Measurements from ENCODE around the gene CANX. TPM values are rescaled to one million over a fixed set of nuclear protein-coding genes. Genes with fewer than 3 reads are reported as not detected.

The CANX gene
- total and polyA plus RNA-seq, 9 of the 15 experiments (the other 6 are each of a cell fraction or from before 2014, with no cell fraction given), result 155 to 893 (median 589) TPM

GRCh38 chr5:179697993-179698934 is 503 bp upstream of the CANX start (continued):
- peak; percentile 86; the same call in 1 of the 2 replicates for TF ChIP-seq E2F1 (CRISPR knock-in tag; IDR thresholded peaks at IDR 0.05)
- no peak for TF ChIP-seq ZFPM2 (CRISPR knock-in tag; IDR thresholded peaks at IDR 0.05)
- TF ChIP-seq ZNF174 (CRISPR knock-in tag; IDR thresholded peaks at IDR 0.05), result no peak
- no peak for TF ChIP-seq MTA2 (IDR thresholded peaks at IDR 0.05; ENCODE audit: low read depth)
- no peak for TF ChIP-seq ZNF507 (tag; conservative IDR thresholded peaks at IDR 0.05)
- TF ChIP-seq PKNOX1 (IDR thresholded peaks at IDR 0.05), result peak; percentile 100
- peak; percentile 36 for TF ChIP-seq HDAC3 (IDR thresholded peaks at IDR 0.05; ENCODE audit: borderline replicate concordance, partially characterized antibody)
- TF ChIP-seq MEF2D (tag; conservative IDR thresholded peaks at IDR 0.05; ENCODE audit: low read depth), result no peak
- TF ChIP-seq POLR2H (tag; IDR thresholded peaks at IDR 0.05; ENCODE audit: low read depth), result peak; percentile 88
- TF ChIP-seq PML (IDR thresholded peaks at IDR 0.05; ENCODE audit: low read length), result peak; percentile 59; the same call in 1 of the 2 replicates
- no peak for TF ChIP-seq DDX20 (tag; IDR thresholded peaks at IDR 0.05; ENCODE audit: low read depth)
- no peak for TF ChIP-seq BRF2 (IDR thresholded peaks at IDR 0.05; ENCODE audit: borderline replicate concordance, insufficient read depth, insufficient read length)
- TF ChIP-seq DEAF1 (CRISPR knock-in tag; IDR thresholded peaks at IDR 0.05), result 0 out of 2 replicates have a peak, but pooled peaks have one; percentile 17
- TF ChIP-seq LEF1 (IDR thresholded peaks at IDR 0.05), result 0 out of 2 replicates have a peak, but pooled peaks have one; percentile 31
- TF ChIP-seq CHD2 (IDR thresholded peaks at IDR 0.05; ENCODE audit: low read depth, low read length), result peak; percentile 86
- no peak for TF ChIP-seq TEAD1 (CRISPR knock-in tag; IDR thresholded peaks at IDR 0.05)
- TF ChIP-seq ZC3H4 (CRISPR knock-in tag; IDR thresholded peaks at IDR 0.05; ENCODE audit: borderline replicate concordance), result no peak
- TF ChIP-seq HDAC2 (IDR thresholded peaks at IDR 0.05), result no peak; the same call in none of the 2 replicates
- TF ChIP-seq HNRNPLL (IDR thresholded peaks at IDR 0.05; ENCODE audit: low read depth, low read length, poor library complexity, severe bottlenecking), result peak; percentile 99
- no peak for TF ChIP-seq FOXA1 (IDR thresholded peaks at IDR 0.05; ENCODE audit: borderline replicate concordance)
- TF ChIP-seq RBM15 (IDR thresholded peaks at IDR 0.05; ENCODE audit: insufficient read depth, low read length), result no peak
